ENCODE measurements around the gene FZR1. TPM values are rescaled to one million over a fixed set of nuclear protein-coding genes. Genes with fewer than 3 reads are reported as not detected.
A peak's percentile ranks its signal among the peaks of the same experiment; 100 is the strongest.

Gene FZR1
- total and polyA plus RNA-seq, 2 of the 8 experiments (the other 6 are each of a cell fraction or from before 2014, with no cell fraction given), result 21.6 to 35.5 TPM

- 93% methylated on average over 22 of the region's 28 CpGs; no CpG with 5 or more reads in 1 of the 2 experiments for WGBS, 2 experiments (ENCODE audit: extremely low coverage in 1 of 2, insufficient coverage in 1 of 2, insufficient read length in 1 of 2, insufficient replicate concordance in 2 of 2, low coverage in 1 of 2, low lambda C conversion rate in 2 of 2, missing lambda C conversion rate in 1 of 2)
- Histone ChIP-seq H3K18ac (ENCODE audit: extremely low read depth, low read length) (no peak overlapping the region), H3K4me1 (replicated peaks in 1 of 4; ENCODE audit: control insufficient read depth in 3 of 4, insufficient read depth in 4 of 4, low read length in 3 of 4) (no peaks in the 10 kb centered on the region; a peak in 1 of 7 replicates), H3K4me3 (ENCODE audit: extremely low read depth in 1 of 4, insufficient read depth in 2 of 4, low read depth in 3 of 4, low read length in 4 of 4) (no peak overlapping the region), H3K36me3 (ENCODE audit: control insufficient read depth in 2 of 4, insufficient read depth in 4 of 4, low read length in 3 of 4) (peaks cover 3 to 15% (median 11%) of the 10 kb centered on the region in 4 experiments; a peak in 6 of 8 replicates), H3K14ac (ENCODE audit: insufficient read length) (no peak overlapping the region), H4K8ac (ENCODE audit: extremely low read depth, insufficient read depth, low read length) (no peak overlapping the region), H3K4ac (replicated peaks; ENCODE audit: insufficient read length, low read depth, low read length) (no peak overlapping the region), H3K27ac (ENCODE audit: low read depth, low read length) (no peak overlapping the region), H3K9me3 (ENCODE audit: insufficient read depth in 2 of 2, low read depth in 1 of 2, low read length in 1 of 2) (no peaks in the 10 kb centered on the region), H2BK15ac (ENCODE audit: low read length) (no peak overlapping the region), H2AFZ (ENCODE audit: low read length) (no peak overlapping the region), H4K5ac (ENCODE audit: insufficient read length, low read depth, low read length) (no peak overlapping the region), H3K79me1 (ENCODE audit: low read depth, low read length) (no peaks in the 10 kb centered on the region; the same call in 1 of the 2 replicates), H4K20me1 (replicated peaks in 1 of 2; ENCODE audit: control insufficient read depth in 1 of 2, insufficient read depth in 2 of 2, low read length in 2 of 2) (peaks cover 0 to 14% of the 10 kb centered on the region in 2 experiments), H2AK5ac (ENCODE audit: low read depth, low read length) (no peak overlapping the region), H3K56ac (replicated peaks; ENCODE audit: insufficient read length, low read depth, low read length) (no peak overlapping the region), H3K79me2 (ENCODE audit: control insufficient read depth in 1 of 2, insufficient read depth in 2 of 2, low read length in 2 of 2) (peaks cover 0 to 7% of the 10 kb centered on the region in 2 experiments; a peak in 2 of 4 replicates), H2BK12ac (ENCODE audit: low read depth, low read length) (no peak overlapping the region), H2BK120ac (replicated peaks; ENCODE audit: low read depth, low read length) (no peak overlapping the region), H3K4me2 (ENCODE audit: insufficient read depth in 1 of 2, low read depth in 2 of 2, low read length in 2 of 2) (no peak overlapping the region), H3K23ac (ENCODE audit: insufficient read length) (no peak overlapping the region), H3K23me2 (ENCODE audit: low read depth, low read length) (peaks cover 9% of the 10 kb centered on the region; the same call in 1 of the 2 replicates), H2BK20ac (ENCODE audit: low read length) (no peak overlapping the region), H4K91ac (replicated peaks; ENCODE audit: insufficient read length, low read length) (no peak overlapping the region), H3K9ac (replicated peaks in 1 of 4; ENCODE audit: extremely low read depth in 1 of 4, low read depth in 3 of 4, low read length in 3 of 4) (no peak overlapping the region), H3K27me3 (replicated peaks in 1 of 4; ENCODE audit: control insufficient read depth in 3 of 4, extremely low read depth in 1 of 4, insufficient read depth in 3 of 4, low read length in 3 of 4) (no peaks in the 10 kb centered on the region), H2BK5ac (ENCODE audit: low read depth, low read length) (no peak overlapping the region)
- CTCF ChIA-PET (ENCODE audit: partially characterized antibody), result interaction anchor here (0.5 to 2.2 kb wide), 11 partner anchors 10 to 229 kb away, joined by 3 to 16 read pairs (median 4); partner anchors contain the start of gene TEKTIP1
- DNase-seq (ENCODE audit: low read depth in 1 of 2, low spot score in 2 of 2) (no peak), FAIRE-seq (no peak)
- POLR2A ChIA-PET (ENCODE audit: partially characterized antibody), result interaction anchor here (0.7 to 4.3 kb wide), 9 partner anchors 10 to 35 kb away, joined by 3 to 30 read pairs (median 4); partner anchors contain the start of gene TEKTIP1
- TF ChIP-seq BRCA1 (IDR thresholded peaks at IDR 0.05; ENCODE audit: low read depth, low read length), result no peak
- TF ChIP-seq CTCF (IDR thresholded peaks at IDR 0.05; ENCODE audit: control extremely low read depth in 1 of 3, insufficient read depth in 1 of 3, low read depth in 1 of 3, low read length in 3 of 3), result peak; percentile 9 to 48 (median 29); a peak in 2 of 4 replicates
Observed at GRCh38 chr19:3526507-3527237, 20.6 kb downstream of the FZR1 start.
